ENCODE results near the gene DYSF.

- no peak for TF ChIP-seq EZH2 (optimal IDR thresholded peaks at IDR 0.05; ENCODE audit: low read depth, low read length)
- TF ChIP-seq, protein P1, sequence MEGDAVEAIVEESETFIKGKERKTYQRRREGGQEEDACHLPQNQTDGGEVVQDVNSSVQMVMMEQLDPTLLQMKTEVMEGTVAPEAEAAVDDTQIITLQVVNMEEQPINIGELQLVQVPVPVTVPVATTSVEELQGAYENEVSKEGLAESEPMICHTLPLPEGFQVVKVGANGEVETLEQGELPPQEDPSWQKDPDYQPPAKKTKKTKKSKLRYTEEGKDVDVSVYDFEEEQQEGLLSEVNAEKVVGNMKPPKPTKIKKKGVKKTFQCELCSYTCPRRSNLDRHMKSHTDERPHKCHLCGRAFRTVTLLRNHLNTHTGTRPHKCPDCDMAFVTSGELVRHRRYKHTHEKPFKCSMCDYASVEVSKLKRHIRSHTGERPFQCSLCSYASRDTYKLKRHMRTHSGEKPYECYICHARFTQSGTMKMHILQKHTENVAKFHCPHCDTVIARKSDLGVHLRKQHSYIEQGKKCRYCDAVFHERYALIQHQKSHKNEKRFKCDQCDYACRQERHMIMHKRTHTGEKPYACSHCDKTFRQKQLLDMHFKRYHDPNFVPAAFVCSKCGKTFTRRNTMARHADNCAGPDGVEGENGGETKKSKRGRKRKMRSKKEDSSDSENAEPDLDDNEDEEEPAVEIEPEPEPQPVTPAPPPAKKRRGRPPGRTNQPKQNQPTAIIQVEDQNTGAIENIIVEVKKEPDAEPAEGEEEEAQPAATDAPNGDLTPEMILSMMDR (IDR thresholded peaks at IDR 0.05; ENCODE audit: low read length), result no peak
- TF ChIP-seq EZH2phosphoT487 (IDR thresholded peaks at IDR 0.05; ENCODE audit: low read length), result no peak
Measured at GRCh38 chr2:71704688-71705087, 251.3 kb downstream of the DYSF start.
